Nephron progenitor cell (in vitro differentiated cells): ENCODE data around the gene NCOA7.

Experiments used
- DNase-seq: peaks from one replicate; pipeline ENCODE4 v3.0.0; 2021
- H3K27ac Mint-ChIP-seq: 2 replicates; pipeline ENCODE4 v1.8.0; 2021; ENCODE audit warnings: mild to moderate bottlenecking, moderate library complexity, mixed read lengths
- H3K27me3 Mint-ChIP-seq: 2 replicates; pipeline ENCODE4 v1.8.0; 2021; ENCODE audit warnings: mild to moderate bottlenecking, low read depth, mixed read lengths; ENCODE audit not compliant: poor library complexity
- H3K36me3 Mint-ChIP-seq: 2 replicates; pipeline ENCODE4 v1.8.0; 2021; ENCODE audit warnings: low read depth, mixed read lengths
- H3K4me1 Mint-ChIP-seq: 2 replicates; pipeline ENCODE4 v1.8.0; 2021; ENCODE audit warnings: mixed read lengths
- H3K4me3 Mint-ChIP-seq: 2 replicates; pipeline ENCODE4 v1.8.0; 2021; ENCODE audit warnings: mild to moderate bottlenecking, moderate library complexity, mixed read lengths
- H3K9me3 Mint-ChIP-seq: 2 replicates; pipeline ENCODE4 v1.8.0; 2021; ENCODE audit warnings: mild to moderate bottlenecking, moderate library complexity, mixed read lengths
- CTCF ChIP-seq: fragments of 200-600 bp; sonication (generic); IDR thresholded peaks from 2 replicates; pipeline ENCODE4 v1.5.0; 2021; ENCODE audit warnings: antibody characterized with exemption

Gene NCOA7

GRCh38 chr6:125749173-125749864 lies 41.4 kb upstream of the NCOA7 start, which contains the start of gene HEY2:
HEY2 (plus strand) TSS chr6:125749632; CDS start chr6:125749777, 145 bp downstream.
- Mint-ChIP-seq H3K4me3 (peak within 1 kb of the TSS; percentile 99), H3K9me3 (no peaks in the 10 kb centered on the region), H3K27ac (peak within 1 kb of the TSS; percentile 99), H3K27me3 (no peaks in the 10 kb centered on the region), H3K36me3 (no peaks in the 10 kb centered on the region), H3K4me1 (peaks cover 76% of the 10 kb centered on the region)
- TF ChIP-seq CTCF, result no peak
- peak; percentile 97 for DNase-seq

GRCh38 chr6:125749865-125750691 lies 40.7 kb upstream of the NCOA7 start:
- H3K4me3 Mint-ChIP-seq, result peak overlapping the region; percentile 99
- DNase-seq, result peak; percentile 60
- H3K36me3 Mint-ChIP-seq, result peaks cover 5% of the 10 kb centered on the region
- peaks cover 77% of the 10 kb centered on the region for H3K4me1 Mint-ChIP-seq
- TF ChIP-seq CTCF, result no peak
- no peaks in the 10 kb centered on the region for H3K27me3 Mint-ChIP-seq
- H3K27ac Mint-ChIP-seq, result peak overlapping the region; percentile 99
- no peaks in the 10 kb centered on the region for H3K9me3 Mint-ChIP-seq

GRCh38 chr6:125750692-125751333 lies 39.9 kb upstream of the NCOA7 start:
- Mint-ChIP-seq H3K4me3 (peak overlapping the region; percentile 99), H3K4me1 (peaks cover 70% of the 10 kb centered on the region), H3K27ac (peak overlapping the region; percentile 3), H3K9me3 (no peaks in the 10 kb centered on the region), H3K27me3 (no peaks in the 10 kb centered on the region), H3K36me3 (peaks cover 12% of the 10 kb centered on the region)
- no peak for DNase-seq
- no peak for TF ChIP-seq CTCF

DNA sequence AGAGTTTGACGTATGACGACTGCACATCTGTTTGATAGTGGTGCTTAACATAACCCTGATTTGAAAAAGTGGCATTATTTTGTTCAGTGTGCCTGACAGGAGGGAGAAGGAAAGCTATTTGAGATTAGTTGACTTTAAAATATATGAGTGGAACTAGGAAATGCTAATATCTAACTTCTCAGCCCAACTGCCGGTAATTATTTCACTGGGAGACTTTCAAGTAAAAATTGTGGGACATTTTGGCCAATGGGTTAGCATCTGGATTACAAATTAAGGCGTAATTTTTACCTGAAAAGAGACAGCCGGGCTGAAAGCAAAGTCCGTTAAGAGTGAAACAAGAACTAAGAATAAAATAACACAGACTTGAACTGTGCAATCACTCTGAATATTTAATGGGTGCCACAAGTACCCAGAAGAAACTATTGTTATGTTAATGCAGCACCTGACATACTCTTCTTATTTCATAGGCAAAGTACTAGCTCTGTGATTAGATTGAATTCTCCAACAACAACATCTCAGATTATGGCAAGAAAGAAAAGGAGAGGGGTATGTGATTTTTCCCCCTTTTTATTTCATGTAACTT lies 39.3 kb upstream of the NCOA7 start:
- Mint-ChIP-seq H3K4me1 (peaks cover 64% of the 10 kb centered on the region), H3K36me3 (peaks cover 16% of the 10 kb centered on the region), H3K27me3 (no peaks in the 10 kb centered on the region), H3K27ac (no peak overlapping the region), H3K4me3 (peak overlapping the region; percentile 99), H3K9me3 (no peaks in the 10 kb centered on the region)
- DNase-seq, result no peak
- TF ChIP-seq CTCF, result no peak

DNA sequence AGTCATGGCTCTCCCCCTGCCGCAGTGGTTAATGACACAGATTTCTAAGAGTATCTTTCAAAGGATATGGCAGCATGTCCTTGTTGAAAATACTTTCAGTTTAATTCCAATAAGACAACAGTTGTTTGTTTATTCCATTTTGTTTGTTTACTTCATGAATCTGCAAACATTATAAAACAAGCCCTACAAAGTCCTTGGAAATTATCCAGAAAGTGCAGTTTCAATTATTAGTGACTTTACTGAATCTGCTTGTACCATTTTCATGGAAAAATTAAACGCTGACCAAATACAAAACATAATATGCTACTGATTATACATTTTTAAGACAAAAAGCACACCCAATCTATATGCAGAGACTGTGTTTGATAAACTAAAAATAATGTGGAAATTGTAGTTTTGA lies 38.0 kb upstream of the NCOA7 start:
- no peak for DNase-seq
- Mint-ChIP-seq H3K27ac (no peak overlapping the region), H3K36me3 (peaks cover 28% of the 10 kb centered on the region), H3K9me3 (no peaks in the 10 kb centered on the region), H3K4me3 (peak overlapping the region; percentile 69), H3K27me3 (no peaks in the 10 kb centered on the region), H3K4me1 (peaks cover 53% of the 10 kb centered on the region)
- no peak for TF ChIP-seq CTCF
